NCI-H2227 (cell line): ENCODE results near the gene MAPK9.
"Not testable (repeated sequence)": the region's sequence is repeated elsewhere in the genome, so short reads cannot be mapped to it uniquely, and the experiment has no call there.

Source experiments
- DNase-seq: peaks from one replicate; lab custom pipeline; 2025; ENCODE audit not compliant: unreplicated experiment; lab: John Stamatoyannopoulos, UW

The MAPK9 gene

DNA sequence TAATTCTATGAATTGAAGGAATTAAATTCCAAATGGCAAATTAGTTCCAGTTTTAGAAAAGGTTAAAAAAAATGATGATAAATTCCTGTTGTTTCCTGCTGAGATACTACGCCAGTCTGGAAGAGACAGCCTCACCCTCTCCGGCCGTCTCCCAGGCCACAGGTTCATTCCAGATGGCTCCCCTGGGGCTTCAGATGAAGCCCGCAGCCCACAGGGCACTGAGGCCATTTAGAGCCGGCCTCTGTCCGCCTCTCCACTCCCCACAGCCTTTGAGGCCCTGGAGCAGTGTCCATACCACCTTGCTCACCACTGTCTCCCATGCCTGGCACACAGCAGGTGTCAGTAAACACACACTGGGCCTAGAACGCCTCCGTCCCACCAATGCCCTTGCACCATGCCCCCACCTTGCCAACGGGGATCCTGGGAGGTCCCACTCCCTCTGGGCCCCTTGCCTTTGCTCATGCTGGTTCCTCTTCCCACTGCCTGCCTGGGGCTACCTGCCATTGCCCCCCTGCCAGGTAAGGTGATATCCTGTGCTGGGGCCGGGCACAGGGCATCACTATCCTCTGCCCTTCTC, 35.2 kb upstream of the MAPK9 start:
- DNase-seq = no peak

DNA sequence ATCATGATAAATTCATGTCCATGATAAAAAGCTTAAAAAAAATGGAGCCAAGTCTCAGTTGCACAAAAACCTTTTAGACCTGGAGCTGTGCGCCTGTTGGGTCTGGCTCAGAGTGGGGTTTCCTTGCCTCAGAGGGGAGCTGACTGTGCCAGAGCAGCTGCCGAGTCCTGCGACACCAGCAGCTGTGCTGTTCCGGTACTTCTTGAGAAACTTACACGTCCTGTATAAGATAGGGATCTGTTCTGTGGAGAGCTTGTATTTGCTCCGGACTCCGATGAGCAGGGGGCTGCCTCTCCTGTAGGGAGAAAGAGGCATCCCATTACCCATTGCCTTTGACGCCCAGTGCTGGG, 32.7 kb upstream of the MAPK9 start:
- no peak for DNase-seq

DNA sequence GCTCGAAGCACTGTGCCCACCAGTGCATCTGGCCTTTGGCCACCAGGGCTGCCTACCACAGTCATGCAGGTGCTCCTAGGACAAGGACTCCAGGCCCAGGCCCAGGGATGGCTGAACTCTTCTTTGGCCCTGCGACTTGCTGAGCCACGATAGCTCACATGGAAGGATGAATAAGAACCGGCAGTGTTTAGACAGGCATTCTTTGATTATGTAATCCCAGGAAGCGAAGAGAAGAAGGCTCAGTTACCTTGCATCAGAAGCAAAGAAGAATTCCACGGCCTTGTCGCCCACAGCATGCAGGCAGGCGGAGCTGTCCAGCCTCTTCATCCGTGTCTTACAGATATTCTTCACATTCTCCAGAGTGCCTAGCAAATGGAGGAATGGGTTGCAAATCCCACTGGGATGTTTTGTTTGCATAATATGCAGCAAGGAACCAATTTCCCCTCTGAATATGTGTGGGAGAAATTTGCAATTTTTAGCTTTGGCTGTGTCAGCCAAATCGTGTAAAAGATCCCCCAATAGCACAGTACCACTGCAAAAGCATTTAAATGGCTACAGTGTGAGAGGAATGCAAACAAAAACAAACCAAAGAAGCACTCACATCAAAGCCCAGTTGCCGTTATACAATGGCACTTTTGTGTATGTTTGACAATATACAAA, 32.2 kb upstream of the MAPK9 start:
- no peak for DNase-seq

DNA sequence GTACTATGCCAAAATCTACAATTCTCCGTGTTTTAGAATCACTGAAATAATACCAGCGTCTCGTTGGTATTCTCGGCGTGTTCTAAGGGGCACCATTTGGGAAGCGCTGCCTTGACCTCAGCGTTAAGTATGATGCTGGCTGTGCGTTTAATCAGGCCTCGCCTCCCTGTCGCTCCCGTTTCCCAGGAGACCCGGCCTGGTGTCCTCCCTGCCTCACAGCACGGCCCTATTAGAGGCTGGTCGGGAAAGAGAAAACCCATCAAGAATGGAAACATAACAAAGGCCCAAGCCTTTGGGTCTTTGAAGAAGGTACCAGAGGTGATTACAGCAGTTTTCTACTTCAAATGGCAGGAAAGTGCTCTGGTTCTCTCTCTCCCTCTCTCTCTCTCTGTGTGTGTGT, 31.3 kb upstream of the MAPK9 start:
- DNase-seq = peak; percentile 47

DNA sequence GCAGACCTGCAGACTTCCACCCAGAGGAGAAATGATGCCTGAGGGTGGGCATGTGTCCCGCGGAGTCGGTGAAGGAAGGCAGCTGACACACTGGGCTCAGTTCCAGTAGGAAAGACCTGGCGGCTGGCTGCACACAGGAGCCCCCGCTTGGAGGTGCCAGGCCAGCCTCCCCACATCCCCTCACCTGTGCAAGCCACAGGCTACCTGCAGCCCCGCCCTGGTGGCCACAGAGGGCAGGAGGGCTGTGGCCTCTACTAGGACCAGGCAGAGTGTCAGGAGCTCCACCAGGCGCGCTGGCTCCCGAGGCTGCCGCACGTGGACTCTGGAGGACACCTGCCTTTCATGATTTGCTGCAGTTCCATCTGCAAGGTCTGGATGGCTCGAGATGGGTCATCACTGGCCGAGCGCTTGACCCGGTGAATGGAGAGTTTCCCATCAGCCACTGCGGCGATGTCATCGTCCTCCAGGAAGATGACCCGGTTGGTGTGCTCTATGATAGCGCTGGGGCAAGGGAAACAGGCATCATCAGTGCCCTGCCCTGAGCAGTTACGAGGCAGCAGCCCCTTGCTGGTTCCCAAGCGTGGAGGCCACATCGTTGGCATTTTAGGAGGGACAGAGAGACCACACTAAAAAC, 26.7 kb upstream of the MAPK9 start:
- no peak for DNase-seq

DNA sequence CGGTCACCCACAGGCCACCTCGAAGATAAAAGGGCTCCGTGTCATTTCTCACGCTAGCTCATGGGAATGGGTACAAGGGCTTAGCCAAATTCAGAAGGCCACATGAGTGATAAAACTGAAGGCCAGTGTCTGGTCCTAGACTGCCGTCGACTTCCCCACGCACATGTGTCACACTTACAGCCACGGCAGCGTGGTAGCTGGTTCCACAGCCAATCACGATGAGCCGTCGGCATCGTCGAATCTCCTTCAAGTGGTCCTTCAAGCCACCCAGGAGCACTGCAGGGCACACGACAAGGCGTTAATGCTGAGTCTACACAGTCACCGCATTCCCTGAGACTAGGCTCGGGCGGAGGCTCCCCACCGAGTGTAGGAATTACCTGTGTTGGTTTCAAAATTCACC, 24.7 kb upstream of the MAPK9 start:
- DNase-seq = no peak

DNA sequence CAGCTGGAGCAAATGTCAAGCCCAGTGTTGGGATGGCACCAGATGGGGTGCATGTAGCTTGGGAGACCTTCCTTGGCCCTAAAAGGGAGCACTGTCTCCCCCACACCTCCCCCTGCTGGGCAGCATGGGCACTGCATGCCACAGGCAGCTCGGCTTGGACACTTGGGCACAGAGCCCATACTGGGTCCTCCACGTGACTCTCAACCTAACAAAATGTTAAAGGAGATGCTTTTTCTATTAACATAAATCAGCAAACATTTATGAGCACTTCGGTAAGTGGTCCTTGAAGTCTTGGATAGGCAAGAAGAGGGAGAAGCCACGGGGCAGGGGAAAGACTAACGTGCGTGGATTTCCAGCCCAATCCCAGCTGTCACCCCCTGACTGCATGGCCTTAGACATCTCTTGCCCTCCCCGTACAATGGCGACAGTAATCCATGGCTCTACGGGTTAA, 23.9 kb upstream of the MAPK9 start:
- DNase-seq = peak; percentile 10

DNA sequence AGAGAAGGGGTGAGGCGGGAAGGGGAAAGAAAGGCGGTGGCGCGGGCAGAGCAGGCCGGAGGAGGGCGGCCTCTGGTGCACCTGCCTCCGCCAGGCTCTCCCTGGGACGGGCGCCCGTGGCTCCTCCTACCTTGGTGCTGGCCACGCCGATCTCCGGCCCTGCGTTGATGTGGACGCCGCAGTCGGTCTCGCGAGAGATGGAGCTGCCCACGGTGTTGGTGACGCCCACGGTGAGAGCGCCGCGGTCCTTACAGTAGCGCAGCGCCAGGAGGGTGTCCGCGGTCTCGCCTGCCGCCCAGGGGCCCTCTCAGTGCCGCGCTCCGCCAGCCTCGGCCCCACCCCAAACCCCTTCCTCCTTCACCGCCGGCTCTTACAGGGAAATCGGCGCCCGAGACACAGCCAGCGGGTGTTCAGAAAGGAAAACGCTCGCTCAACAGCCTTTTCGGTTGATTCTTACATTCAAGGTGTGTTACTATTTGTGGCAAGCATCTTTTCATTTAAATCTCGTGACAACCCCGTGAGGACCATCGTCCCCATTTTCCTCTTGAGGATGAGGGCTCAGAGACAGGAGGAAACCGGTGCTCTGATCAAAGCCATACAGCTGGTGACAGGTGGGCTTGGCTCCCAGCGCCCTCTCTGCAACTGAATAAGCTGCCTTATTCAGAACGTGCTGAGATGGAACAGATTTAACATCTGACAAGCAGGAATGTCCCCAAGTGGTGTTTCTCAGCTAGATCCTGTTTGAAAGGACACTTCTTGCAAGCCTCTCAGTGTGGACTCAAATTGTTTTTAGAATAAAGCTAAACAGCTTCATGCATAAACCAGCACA, 22.0 kb upstream of the MAPK9 start:
- DNase-seq = peak; percentile 93

DNA sequence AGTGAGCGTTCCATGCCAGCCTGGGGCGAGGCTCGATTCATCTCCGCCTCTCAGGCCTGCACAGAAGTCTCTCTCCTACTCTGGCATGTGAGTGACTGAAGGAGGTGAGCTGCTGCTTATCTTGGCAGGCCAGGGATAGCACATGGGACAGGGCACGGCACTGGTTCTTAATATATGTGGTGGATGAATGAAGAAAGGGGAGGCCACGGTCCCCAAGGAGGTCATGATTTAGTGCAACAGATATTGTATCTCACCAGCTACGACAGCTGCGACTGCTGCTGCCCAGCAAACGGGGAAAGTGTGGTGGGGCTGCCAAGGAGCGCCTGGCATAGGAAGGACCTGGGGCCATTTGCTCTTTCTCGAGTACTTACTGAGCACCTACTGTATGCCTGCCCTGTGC, 19.3 kb upstream of the MAPK9 start:
- no peak for DNase-seq

DNA sequence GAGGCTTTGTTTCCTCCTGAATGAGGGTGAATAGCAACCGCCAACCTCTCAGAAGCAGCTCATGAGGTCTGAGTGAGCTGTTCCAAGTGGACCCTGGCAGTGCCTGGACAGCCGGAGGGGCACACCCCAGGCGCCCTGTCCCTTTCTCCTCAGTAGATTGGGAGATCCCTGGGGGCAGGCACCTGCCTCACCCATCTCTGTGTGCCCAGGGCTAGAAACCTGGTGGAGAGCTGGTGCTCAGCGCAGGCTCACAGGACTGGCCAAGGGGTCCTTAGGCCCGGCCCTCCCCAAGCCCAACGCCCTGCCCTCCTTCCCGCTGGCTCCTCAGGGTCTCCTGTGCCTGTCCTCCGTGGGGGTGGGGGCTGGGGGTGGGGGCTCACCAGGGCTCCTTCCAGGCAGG, 14.9 kb upstream of the MAPK9 start:
- DNase-seq = no peak

DNA sequence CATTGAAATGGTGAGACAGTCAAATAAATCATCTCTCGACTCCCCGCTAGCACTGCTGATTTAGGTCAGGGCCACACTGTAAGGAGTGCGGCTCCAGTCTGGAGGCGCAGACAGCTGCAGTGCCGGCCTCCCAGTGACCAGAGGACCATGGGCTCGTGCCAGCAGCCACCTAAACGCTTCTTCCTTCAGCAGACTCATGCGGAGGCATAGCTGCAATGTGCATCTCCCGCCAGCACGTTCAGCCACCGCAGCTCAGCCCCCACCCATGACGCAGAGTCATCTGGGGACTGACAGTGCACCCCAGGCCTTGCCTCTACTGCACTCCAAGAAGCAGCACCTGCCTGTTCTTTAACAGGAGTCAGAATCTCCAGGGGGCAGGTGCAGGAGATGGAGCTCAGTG, 13.6 kb upstream of the MAPK9 start:
- DNase-seq = peak; percentile 13

DNA sequence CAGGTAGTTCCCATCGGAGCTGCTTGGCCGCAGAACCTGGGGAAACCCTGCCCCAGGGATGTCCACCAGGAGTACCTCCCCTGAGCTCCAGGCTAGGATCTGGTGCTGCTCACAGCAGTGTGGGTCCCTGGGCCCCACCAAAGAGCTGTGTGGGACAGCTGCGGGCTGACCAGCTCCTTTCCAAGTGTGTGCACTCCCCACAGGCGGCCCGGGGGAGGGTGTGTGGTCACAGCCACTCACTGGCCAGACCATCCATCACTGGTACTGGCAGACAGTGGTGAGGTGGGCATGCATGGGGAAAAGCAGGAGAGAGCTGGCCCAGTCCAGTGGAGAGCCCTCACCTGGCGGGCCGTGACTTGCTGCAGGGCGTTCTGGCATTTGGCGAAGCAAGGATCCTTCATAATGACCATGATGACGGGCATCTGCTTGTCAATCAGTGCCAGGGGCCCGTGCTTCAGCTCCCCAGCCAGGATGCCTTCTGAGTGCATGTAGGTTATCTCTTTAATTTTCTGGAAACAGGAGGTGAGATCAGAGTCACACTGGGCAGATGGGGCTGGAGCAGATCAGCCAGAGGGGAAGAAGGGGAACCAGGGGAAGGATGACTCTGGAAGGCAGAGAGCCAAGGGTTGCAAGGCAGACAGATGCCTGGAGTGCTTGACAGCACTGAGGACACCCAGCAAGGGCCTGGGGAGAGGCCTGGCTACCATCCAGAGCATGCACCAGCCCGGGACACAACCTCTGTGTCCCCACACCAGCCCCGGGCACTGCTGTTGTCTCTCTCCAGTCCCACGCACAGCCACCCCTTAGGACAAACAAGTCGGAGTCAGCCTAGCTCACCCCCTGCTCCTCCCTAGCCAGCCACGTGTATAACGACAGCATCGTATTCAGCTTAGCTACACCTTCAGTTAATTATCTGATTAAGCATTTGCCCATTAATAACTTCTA, 12.8 kb upstream of the MAPK9 start:
- DNase-seq = no peak

DNA sequence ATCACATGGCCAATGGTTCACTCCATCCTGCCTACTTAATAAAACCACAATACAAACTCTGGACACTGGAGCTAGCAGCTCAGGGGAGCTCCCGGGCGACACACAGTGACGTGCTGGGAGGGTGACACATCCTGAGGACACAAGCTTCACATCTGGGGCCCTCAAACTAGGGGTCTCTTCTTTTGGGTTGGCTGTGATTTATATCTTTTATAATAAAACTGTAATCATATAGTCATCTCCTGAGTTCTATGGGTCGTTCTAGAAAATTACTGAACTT, 12.1 kb upstream of the MAPK9 start:
- DNase-seq = no peak

DNA sequence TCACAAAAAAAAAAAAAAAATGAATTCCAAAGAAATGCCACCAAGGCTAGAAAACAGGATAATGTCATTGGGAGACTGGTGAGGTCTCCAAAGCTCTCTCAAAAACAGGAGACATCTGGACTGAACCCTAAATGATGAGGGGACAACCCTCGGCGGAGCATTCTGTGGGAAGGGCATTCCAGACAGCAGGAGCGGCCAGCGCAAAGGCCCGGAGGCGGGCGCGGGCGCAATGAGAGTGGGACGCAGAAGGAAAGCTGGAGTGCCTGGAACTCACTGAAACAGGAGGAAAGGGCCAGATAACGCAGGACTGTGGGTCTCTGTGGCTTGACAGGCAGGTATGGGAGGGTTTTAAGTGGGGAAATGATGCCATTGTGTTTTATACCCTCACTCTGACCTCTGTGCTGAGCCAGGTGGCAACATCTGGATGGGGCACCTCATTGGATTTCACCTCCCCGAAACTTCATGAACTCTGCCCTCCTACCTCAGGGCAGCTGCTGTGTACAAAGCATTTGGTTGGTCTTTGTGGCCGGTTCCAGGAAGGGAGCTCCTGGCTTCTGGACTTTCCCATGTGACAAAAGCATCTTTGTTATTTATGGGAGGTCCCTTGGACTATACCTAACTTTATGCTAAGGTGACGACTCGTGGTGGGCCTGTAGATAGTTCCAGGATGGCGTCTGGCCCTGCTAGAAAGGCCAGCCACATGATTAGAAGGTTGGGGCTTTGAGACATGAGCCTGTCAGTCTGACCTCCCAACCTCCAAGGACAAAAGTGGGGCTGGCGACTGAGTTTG, 11.5 kb upstream of the MAPK9 start:
- DNase-seq = no peak

DNA sequence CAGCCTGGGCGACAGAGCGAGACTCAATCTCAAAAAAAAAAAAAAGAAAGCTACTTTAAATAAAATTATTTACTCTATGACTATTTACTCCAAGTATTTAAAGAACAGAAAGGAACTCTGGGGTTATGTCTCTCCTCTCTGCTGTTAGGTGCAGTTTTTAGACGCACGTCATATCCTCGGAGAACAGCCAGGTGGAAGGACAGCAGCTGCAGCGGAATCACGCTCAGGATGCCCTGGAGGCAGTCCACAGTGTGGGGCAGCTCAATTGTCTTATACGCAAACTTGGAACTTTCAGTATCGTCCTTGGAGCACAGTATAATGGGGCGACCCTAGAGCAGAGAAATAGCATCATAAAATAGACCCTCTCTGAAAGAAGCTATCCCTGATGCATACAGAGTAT, 10.4 kb upstream of the MAPK9 start:
- DNase-seq = no peak

DNA sequence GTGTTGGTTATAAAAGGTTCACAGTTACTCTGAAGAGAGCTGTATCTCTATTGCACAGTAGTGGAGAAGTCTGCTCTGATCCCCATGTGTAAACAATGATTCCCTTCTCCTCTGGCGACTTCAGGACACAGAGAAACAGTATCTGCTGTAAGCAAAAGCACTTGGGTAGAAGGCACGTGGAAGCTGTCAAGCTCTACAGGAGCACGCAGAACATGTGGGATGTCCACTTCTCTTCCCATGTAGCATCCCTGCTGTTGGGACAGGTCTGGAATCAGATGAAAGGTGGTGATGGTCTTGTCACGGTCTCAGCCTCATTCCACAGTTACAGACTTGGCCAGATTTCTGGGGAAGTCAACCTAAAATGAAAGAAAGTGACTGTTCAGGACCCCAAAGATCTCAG, 9.4 kb upstream of the MAPK9 start:
- no peak for DNase-seq

DNA sequence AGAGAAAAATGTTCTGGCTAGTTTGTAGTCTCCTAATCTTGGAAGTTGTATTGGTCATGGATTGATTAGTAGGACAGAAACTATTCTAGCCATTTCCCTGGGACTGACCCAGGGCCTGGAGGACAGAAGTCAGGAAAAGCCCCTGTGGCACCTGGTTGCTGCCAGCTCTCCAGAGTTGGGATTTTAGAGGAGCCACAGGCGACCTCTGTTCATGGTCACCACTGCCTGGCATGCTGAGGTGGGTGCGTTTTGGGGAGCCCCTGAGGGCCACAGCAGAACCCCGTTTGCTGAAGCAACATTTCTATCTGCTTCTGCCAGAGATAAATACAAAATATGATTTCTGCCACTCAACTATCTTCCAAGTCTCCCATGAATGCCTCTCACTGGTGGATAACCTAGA, 7.6 kb upstream of the MAPK9 start:
- no peak for DNase-seq

DNA sequence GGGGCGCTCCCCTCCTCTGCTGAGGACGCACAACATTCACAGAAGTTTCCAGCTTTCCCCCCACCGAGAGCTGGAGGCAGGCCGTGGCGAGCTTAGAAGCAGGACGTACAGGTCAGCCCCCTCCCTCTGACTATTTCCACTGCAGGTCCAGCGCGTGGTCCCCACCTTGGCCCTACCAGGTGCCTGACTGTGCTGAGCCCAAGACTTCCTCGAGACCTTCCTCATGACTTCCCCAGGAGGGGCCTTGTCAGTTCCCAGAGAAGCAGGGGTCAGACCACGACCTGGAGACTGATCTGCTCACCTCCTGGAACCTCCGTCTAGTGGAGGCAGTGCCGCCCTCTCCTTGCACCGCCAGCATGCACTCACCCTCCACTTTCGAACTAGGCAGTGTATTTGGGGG, 7.1 kb upstream of the MAPK9 start:
- not testable (repeated sequence) for DNase-seq

DNA sequence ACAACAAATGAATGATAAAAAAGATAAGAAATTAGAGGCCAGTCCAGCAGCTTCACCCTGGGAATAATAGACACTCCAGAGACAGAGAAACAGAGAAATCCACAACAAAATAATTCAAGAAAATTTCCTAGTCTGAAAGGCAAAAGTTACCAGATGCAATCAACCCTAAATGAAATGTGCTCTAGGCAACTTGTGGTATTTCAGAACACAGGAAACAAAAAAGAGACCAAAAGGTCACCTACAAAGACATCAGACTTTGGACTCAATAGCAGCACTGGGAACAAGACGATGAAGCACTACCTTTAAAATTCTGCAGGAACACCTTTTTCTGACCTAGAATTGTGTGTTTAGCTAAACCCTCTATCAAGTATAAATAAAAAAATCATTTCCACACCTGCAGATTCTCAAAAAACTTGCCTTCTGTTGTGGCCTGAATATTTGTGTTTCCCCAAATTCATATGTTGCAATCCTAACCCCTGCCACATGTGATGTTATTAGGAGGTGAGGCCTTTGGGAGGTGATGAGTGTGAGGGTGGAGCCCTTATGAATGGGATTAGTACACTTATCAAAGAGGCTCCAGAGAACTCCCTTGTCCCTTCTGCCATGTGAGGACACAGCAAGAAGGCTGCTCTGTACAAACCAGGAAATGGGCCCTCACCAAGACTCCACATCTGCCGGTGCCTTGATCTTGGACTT, 5.9 kb upstream of the MAPK9 start:
- no peak for DNase-seq

DNA sequence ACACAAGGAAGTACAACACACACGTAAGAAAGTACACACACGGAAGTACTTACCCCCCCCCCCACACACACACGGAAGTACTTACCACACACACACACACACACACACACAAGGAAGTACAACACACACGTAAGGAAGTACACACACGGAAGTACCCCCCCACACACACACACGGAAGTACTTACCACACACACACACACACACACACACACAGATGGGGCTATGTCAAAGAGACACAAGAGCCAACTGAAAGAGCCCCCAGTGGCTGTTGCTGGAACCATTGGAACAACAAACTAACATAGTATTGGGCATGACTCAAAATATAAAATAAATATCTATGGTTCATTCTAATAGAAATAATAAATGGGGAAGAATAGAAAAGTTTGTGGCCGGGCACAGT, 4.9 kb upstream of the MAPK9 start:
- DNase-seq = no peak
